ENCODE measurements around the gene FAM107B.

FAM107B gene

GRCh38 chr10:14477408-14477710, 297.3 kb downstream of the FAM107B start:
- Histone ChIP-seq H3K36me3 (ENCODE audit: control insufficient read depth, insufficient read depth, low read length) (no peaks in the 10 kb centered on the region), H3K4me3 (ENCODE audit: insufficient read depth, low read depth, low read length) (no peak overlapping the region), H3K9me3 (ENCODE audit: control insufficient read depth, low read length) (no peaks in the 10 kb centered on the region), H3K4me1 (ENCODE audit: control insufficient read depth, insufficient read depth, low read length) (no peaks in the 10 kb centered on the region), H3K27me3 (ENCODE audit: control insufficient read depth, insufficient read depth, low read length, poor library complexity, severe bottlenecking) (no peaks in the 10 kb centered on the region), H3K27ac (ENCODE audit: insufficient read depth, low read depth, low read length, poor library complexity, severe bottlenecking) (no peak overlapping the region)
- 92 to 95% methylated on average over 4 of the region's 4 CpGs for WGBS, 2 experiments

GRCh38 chr10:14476641-14477407, 297.9 kb downstream of the FAM107B start:
- H3K27ac ChIP-seq (ENCODE audit: insufficient read depth, low read depth, low read length, poor library complexity, severe bottlenecking) = no peak overlapping the region
- no peaks in the 10 kb centered on the region for H3K36me3 ChIP-seq (ENCODE audit: control insufficient read depth, insufficient read depth, low read length)
- no peaks in the 10 kb centered on the region for H3K27me3 ChIP-seq (ENCODE audit: control insufficient read depth, insufficient read depth, low read length, poor library complexity, severe bottlenecking)
- H3K9me3 ChIP-seq (ENCODE audit: control insufficient read depth, low read length) = no peaks in the 10 kb centered on the region
- no peaks in the 10 kb centered on the region for H3K4me1 ChIP-seq (ENCODE audit: control insufficient read depth, insufficient read depth, low read length)
- H3K4me3 ChIP-seq (ENCODE audit: insufficient read depth, low read depth, low read length) = no peak overlapping the region
- 88 to 90% methylated on average over 9 of the region's 9 CpGs for WGBS, 2 experiments

- 95 to 96% methylated on average over 5 of the region's 5 CpGs for WGBS, 2 experiments
- Histone ChIP-seq H3K4me3 (ENCODE audit: insufficient read depth, low read depth, low read length) (no peak overlapping the region), H3K9me3 (ENCODE audit: control insufficient read depth, low read length) (no peaks in the 10 kb centered on the region), H3K27ac (ENCODE audit: insufficient read depth, low read depth, low read length, poor library complexity, severe bottlenecking) (no peak overlapping the region), H3K36me3 (ENCODE audit: control insufficient read depth, insufficient read depth, low read length) (no peaks in the 10 kb centered on the region), H3K4me1 (ENCODE audit: control insufficient read depth, insufficient read depth, low read length) (no peaks in the 10 kb centered on the region), H3K27me3 (ENCODE audit: control insufficient read depth, insufficient read depth, low read length, poor library complexity, severe bottlenecking) (no peaks in the 10 kb centered on the region)
These were observed 298.7 kb downstream of the FAM107B start for GRCh38 chr10:14476006-14476405.

GRCh38 chr10:14474656-14475055, 300.0 kb downstream of the FAM107B start:
- Histone ChIP-seq H3K27me3 (ENCODE audit: control insufficient read depth, insufficient read depth, low read length, poor library complexity, severe bottlenecking) (no peaks in the 10 kb centered on the region), H3K4me1 (ENCODE audit: control insufficient read depth, insufficient read depth, low read length) (no peaks in the 10 kb centered on the region), H3K9me3 (ENCODE audit: control insufficient read depth, low read length) (no peaks in the 10 kb centered on the region), H3K36me3 (ENCODE audit: control insufficient read depth, insufficient read depth, low read length) (no peaks in the 10 kb centered on the region), H3K27ac (ENCODE audit: insufficient read depth, low read depth, low read length, poor library complexity, severe bottlenecking) (no peak overlapping the region), H3K4me3 (ENCODE audit: insufficient read depth, low read depth, low read length) (no peak overlapping the region)
- 94 to 96% methylated on average over 3 of the region's 3 CpGs for WGBS, 2 experiments

- WGBS, 2 experiments = 94 to 95% methylated on average over 6 of the region's 6 CpGs
- no peaks in the 10 kb centered on the region for H3K9me3 ChIP-seq (ENCODE audit: control insufficient read depth, low read length)
- H3K4me3 ChIP-seq (ENCODE audit: insufficient read depth, low read depth, low read length) = no peak overlapping the region
- no peaks in the 10 kb centered on the region for H3K4me1 ChIP-seq (ENCODE audit: control insufficient read depth, insufficient read depth, low read length)
- no peaks in the 10 kb centered on the region for H3K36me3 ChIP-seq (ENCODE audit: control insufficient read depth, insufficient read depth, low read length)
- no peak overlapping the region for H3K27ac ChIP-seq (ENCODE audit: insufficient read depth, low read depth, low read length, poor library complexity, severe bottlenecking)
- no peaks in the 10 kb centered on the region for H3K27me3 ChIP-seq (ENCODE audit: control insufficient read depth, insufficient read depth, low read length, poor library complexity, severe bottlenecking)
These were observed 303.8 kb downstream of the FAM107B start for GRCh38 chr10:14470920-14471319.

GRCh38 chr10:14468726-14469125, 306.0 kb downstream of the FAM107B start:
- H3K36me3 ChIP-seq (ENCODE audit: control insufficient read depth, insufficient read depth, low read length) = no peaks in the 10 kb centered on the region
- H3K27me3 ChIP-seq (ENCODE audit: control insufficient read depth, insufficient read depth, low read length, poor library complexity, severe bottlenecking) = no peaks in the 10 kb centered on the region
- H3K4me3 ChIP-seq (ENCODE audit: insufficient read depth, low read depth, low read length) = no peak overlapping the region
- 93 to 97% methylated on average over 3 of the region's 3 CpGs for WGBS, 2 experiments
- no peaks in the 10 kb centered on the region for H3K4me1 ChIP-seq (ENCODE audit: control insufficient read depth, insufficient read depth, low read length)
- H3K27ac ChIP-seq (ENCODE audit: insufficient read depth, low read depth, low read length, poor library complexity, severe bottlenecking) = no peak overlapping the region
- no peaks in the 10 kb centered on the region for H3K9me3 ChIP-seq (ENCODE audit: control insufficient read depth, low read length)
